Brain microvascular endothelial cell (primary cell): ENCODE results near the gene RNF213.

Experiments
- DNase-seq: peaks from one replicate; pipeline ENCODE4 v3.0.0-alpha.2; 2020
- H3K27ac ChIP-seq: fragments of 250-450 bp; sonication (Bioruptor Pico); 2 replicates; pipeline ENCODE4 v1.5.1; 2020; ENCODE audit warnings: mild to moderate bottlenecking, moderate library complexity
- H3K27me3 ChIP-seq: fragments of 250-450 bp; sonication (Bioruptor Pico); replicated peaks from 2 replicates; pipeline ENCODE4 v1.5.1; 2020; ENCODE audit warnings: mild to moderate bottlenecking
- H3K36me3 ChIP-seq: fragments of 250-450 bp; sonication (Bioruptor Pico); replicated peaks from 2 replicates; pipeline ENCODE4 v1.5.1; 2020; ENCODE audit warnings: mild to moderate bottlenecking
- H3K4me3 ChIP-seq: 2 replicates; pipeline ENCODE4 v1.5.1; 2011; ENCODE audit warnings: low read depth, mild to moderate bottlenecking, control low read depth, low read length, moderate library complexity
- in situ Hi-C: cut with HindIII; loops from 2 replicates; pipeline ENCODE4 v1.10.0; 2017; ENCODE audit warnings: low sequenced_read_pairs, low pct_ligation_motif_present
- TF ChIP-seq, protein P1 (sequence below): IDR thresholded peaks from 2 replicates; pipeline ENCODE4 v1.5.1; 2011; ENCODE audit warnings: low read depth, mild to moderate bottlenecking, moderate library complexity, low read length, control low read depth, inconsistent platforms; ENCODE audit errors: missing control alignments

RNF213 gene

DNA sequence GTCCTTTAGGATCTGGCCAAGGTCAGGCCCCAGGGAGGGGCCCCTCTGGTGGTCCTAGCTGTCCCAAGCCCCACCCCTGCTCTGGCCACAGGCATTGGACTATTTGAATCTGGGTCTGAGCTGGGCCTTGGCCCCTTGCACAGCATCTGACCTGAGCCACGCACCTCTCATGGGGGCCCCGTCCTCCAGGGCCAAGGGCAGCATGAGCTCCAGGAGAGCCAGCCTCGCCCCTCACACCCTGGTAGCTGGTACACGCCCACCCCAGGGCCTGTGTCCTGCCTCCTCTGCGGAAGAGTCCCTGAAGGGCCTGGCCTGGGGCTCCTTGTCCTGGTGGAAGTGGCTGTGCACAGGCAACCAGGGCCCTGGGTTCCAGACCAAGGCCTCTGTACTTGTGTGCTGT is 178.2 kb downstream of the RNF213 start:
- H3K4me3 ChIP-seq = no peak overlapping the region
- TF ChIP-seq, protein P1, sequence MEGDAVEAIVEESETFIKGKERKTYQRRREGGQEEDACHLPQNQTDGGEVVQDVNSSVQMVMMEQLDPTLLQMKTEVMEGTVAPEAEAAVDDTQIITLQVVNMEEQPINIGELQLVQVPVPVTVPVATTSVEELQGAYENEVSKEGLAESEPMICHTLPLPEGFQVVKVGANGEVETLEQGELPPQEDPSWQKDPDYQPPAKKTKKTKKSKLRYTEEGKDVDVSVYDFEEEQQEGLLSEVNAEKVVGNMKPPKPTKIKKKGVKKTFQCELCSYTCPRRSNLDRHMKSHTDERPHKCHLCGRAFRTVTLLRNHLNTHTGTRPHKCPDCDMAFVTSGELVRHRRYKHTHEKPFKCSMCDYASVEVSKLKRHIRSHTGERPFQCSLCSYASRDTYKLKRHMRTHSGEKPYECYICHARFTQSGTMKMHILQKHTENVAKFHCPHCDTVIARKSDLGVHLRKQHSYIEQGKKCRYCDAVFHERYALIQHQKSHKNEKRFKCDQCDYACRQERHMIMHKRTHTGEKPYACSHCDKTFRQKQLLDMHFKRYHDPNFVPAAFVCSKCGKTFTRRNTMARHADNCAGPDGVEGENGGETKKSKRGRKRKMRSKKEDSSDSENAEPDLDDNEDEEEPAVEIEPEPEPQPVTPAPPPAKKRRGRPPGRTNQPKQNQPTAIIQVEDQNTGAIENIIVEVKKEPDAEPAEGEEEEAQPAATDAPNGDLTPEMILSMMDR = no peak
- H3K27ac ChIP-seq = no peak overlapping the region
- no peaks in the 10 kb centered on the region for H3K36me3 ChIP-seq
- in situ Hi-C loops = loop anchor here (25.0 kb wide), 1 partner anchor 423 kb away; no protein-coding TSS in a partner anchor
- no peaks in the 10 kb centered on the region for H3K27me3 ChIP-seq
- no peak for DNase-seq

- no peaks in the 10 kb centered on the region for H3K36me3 ChIP-seq
- TF ChIP-seq, protein P1 = no peak
- in situ Hi-C loops = loop anchor here (25.0 kb wide), 1 partner anchor 423 kb away; no protein-coding TSS in a partner anchor
- peaks cover 4% of the 10 kb centered on the region for H3K27me3 ChIP-seq
- no peak overlapping the region for H3K27ac ChIP-seq
- H3K4me3 ChIP-seq = no peak overlapping the region
- no peak for DNase-seq
Measured at GRCh38 chr17:80439499-80439898, 178.8 kb downstream of the RNF213 start.

GRCh38 chr17:80441133-80441578 is 180.5 kb downstream of the RNF213 start:
- Histone ChIP-seq H3K27ac (no peak overlapping the region), H3K27me3 (peaks cover 4% of the 10 kb centered on the region), H3K36me3 (no peaks in the 10 kb centered on the region), H3K4me3 (no peak overlapping the region)
- DNase-seq = no peak
- TF ChIP-seq, protein P1 = peak; percentile 23
- in situ Hi-C loops = loop anchor here (25.0 kb wide), 1 partner anchor 421 kb away; no protein-coding TSS in a partner anchor

GRCh38 chr17:80441598-80442322 is 181.1 kb downstream of the RNF213 start:
- no peaks in the 10 kb centered on the region for H3K36me3 ChIP-seq
- TF ChIP-seq, protein P1 = no peak
- no peak overlapping the region for H3K4me3 ChIP-seq
- no peak for DNase-seq
- peaks cover 4% of the 10 kb centered on the region for H3K27me3 ChIP-seq
- in situ Hi-C loops = loop anchor here (25.0 kb wide), 1 partner anchor 421 kb away; no protein-coding TSS in a partner anchor
- H3K27ac ChIP-seq = no peak overlapping the region

DNA sequence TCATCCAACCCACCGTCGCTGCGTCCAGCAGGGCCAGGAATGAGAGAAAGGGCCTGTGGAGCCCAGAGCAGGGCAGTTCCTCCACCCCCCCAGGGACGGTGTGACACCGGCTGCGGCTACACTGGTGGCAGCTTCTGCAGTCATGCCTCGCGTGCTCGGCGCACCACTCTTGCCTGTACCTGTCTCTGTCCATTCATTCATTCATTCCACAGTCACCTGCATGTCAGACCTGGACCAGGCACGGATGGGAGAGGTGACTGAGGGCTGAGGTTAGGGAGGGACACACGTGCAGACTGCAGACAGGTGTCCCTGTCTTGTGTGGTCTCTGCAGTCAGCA is 181.6 kb downstream of the RNF213 start:
- TF ChIP-seq, protein P1 = no peak
- no peak overlapping the region for H3K4me3 ChIP-seq
- H3K27me3 ChIP-seq = peaks cover 4% of the 10 kb centered on the region
- H3K36me3 ChIP-seq = no peaks in the 10 kb centered on the region
- in situ Hi-C loops = loop anchor here (25.0 kb wide), 1 partner anchor 420 kb away; no protein-coding TSS in a partner anchor
- DNase-seq = no peak
- no peak overlapping the region for H3K27ac ChIP-seq
